ENCODE measurements around the gene CNPPD1.

- TF ChIP-seq CTCF (IDR thresholded peaks at IDR 0.05; ENCODE audit: insufficient read depth, low read length) (no peak), SPI1 (IDR thresholded peaks at IDR 0.05; ENCODE audit: borderline replicate concordance, low read depth) (no peak), GABPA (IDR thresholded peaks at IDR 0.05; ENCODE audit: low read depth) (no peak), POLR2AphosphoS5 (IDR thresholded peaks at IDR 0.05; ENCODE audit: low read depth) (no peak)
These were observed 33.6 kb upstream of the CNPPD1 start for GRCh38 chr2:219210196-219210885.

All from HL-60 (cell line).